Activated CD8-positive, alpha-beta memory T cell treated with anti-CD3 and anti-CD28 coated beads, Interleukin-2, amount 50 U/mL, for 1 hour (primary cell): ENCODE measurements around the gene LAD1.

Source experiments
- DNase-seq: peaks from one replicate; pipeline ENCODE4 v3.0.0-alpha.2; 2020; ENCODE audit errors: extremely low read depth

LAD1 gene

GRCh38 chr1:201363467-201363866 is 35.7 kb downstream of the LAD1 start:
- no peak for DNase-seq

- DNase-seq, result no peak
Measured at GRCh38 chr1:201362906-201363305, 36.2 kb downstream of the LAD1 start.

- DNase-seq, result no peak
Measured at GRCh38 chr1:201361652-201362504, 37.2 kb downstream of the LAD1 start.

- no peak for DNase-seq
Measured at GRCh38 chr1:201360901-201361651, 38.0 kb downstream of the LAD1 start.

GRCh38 chr1:201360486-201360885 is 38.6 kb downstream of the LAD1 start:
- no peak for DNase-seq

- no peak for DNase-seq
Measured at GRCh38 chr1:201359873-201360210, 39.3 kb downstream of the LAD1 start.

- no peak for DNase-seq
Measured at GRCh38 chr1:201359031-201359872, 39.9 kb downstream of the LAD1 start.

- no peak for DNase-seq
Measured at GRCh38 chr1:201358596-201358995, 40.5 kb downstream of the LAD1 start.

GRCh38 chr1:201357636-201358348 is 41.3 kb downstream of the LAD1 start:
- DNase-seq, result no peak

GRCh38 chr1:201357211-201357610 is 41.9 kb downstream of the LAD1 start:
- no peak for DNase-seq

GRCh38 chr1:201356701-201357100 is 42.4 kb downstream of the LAD1 start:
- no peak for DNase-seq

- DNase-seq, result no peak
Measured at GRCh38 chr1:201356236-201356635, 42.9 kb downstream of the LAD1 start.

GRCh38 chr1:201355471-201355870 is 43.7 kb downstream of the LAD1 start:
- no peak for DNase-seq

- no peak for DNase-seq
Measured at GRCh38 chr1:201354901-201355295, 44.2 kb downstream of the LAD1 start.

- DNase-seq, result no peak
Measured at GRCh38 chr1:201354151-201354900, 44.8 kb downstream of the LAD1 start.

GRCh38 chr1:201353186-201353940 is 45.8 kb downstream of the LAD1 start:
- no peak for DNase-seq

- no peak for DNase-seq
Measured at GRCh38 chr1:201351617-201352016, 47.5 kb downstream of the LAD1 start.

- no peak for DNase-seq
Measured at GRCh38 chr1:201350884-201351283, 48.2 kb downstream of the LAD1 start.

- DNase-seq, result no peak
Measured at GRCh38 chr1:201350361-201350725, 48.8 kb downstream of the LAD1 start.

GRCh38 chr1:201349092-201349491 is 50.0 kb downstream of the LAD1 start:
- DNase-seq, result no peak
